HG03045 (cell line): ENCODE data around the gene RAB40C.
A peak's percentile ranks its signal among the peaks of the same experiment; 100 is the strongest.

ENCODE experiments used
- ATAC-seq: cut with Tn5 transposase; IDR thresholded peaks from one replicate; pipeline ENCODE4 v1.9.1; 2021; ENCODE audit warnings: mild to moderate bottlenecking, moderate library complexity; ENCODE audit not compliant: unreplicated experiment

RAB40C gene

GRCh38 chr16:644556-644955 is 54.7 kb downstream of the RAB40C start:
- no peak for ATAC-seq

GRCh38 chr16:645852-646678 is 56.2 kb downstream of the RAB40C start:
- ATAC-seq, result no peak

GRCh38 chr16:646679-647172 is 56.9 kb downstream of the RAB40C start:
- ATAC-seq, result no peak

- ATAC-seq, result no peak
Observed at GRCh38 chr16:647173-647902, 57.5 kb downstream of the RAB40C start.

- no peak for ATAC-seq
Observed at GRCh38 chr16:648071-648780, 58.4 kb downstream of the RAB40C start.

GRCh38 chr16:648781-649589 is 59.1 kb downstream of the RAB40C start, which contains the start of gene WDR90:
Gene WDR90 (plus strand): TSS chr16:649365. CDS start chr16:649417, 52 bp downstream.
- peak; percentile 69 for ATAC-seq

GRCh38 chr16:649631-650030 is 59.8 kb downstream of the RAB40C start:
- peak; percentile 15 for ATAC-seq

GRCh38 chr16:651844-652243 is 62.0 kb downstream of the RAB40C start:
- ATAC-seq, result no peak

- no peak for ATAC-seq
Observed at GRCh38 chr16:652454-653305, 62.8 kb downstream of the RAB40C start.

GRCh38 chr16:654034-654433 is 64.2 kb downstream of the RAB40C start:
- no peak for ATAC-seq

- ATAC-seq, result no peak
Observed at GRCh38 chr16:657487-657886, 67.6 kb downstream of the RAB40C start.

- ATAC-seq, result no peak
Observed at GRCh38 chr16:658679-659571, 69.1 kb downstream of the RAB40C start.

- no peak for ATAC-seq
Observed at GRCh38 chr16:659618-660017, 69.8 kb downstream of the RAB40C start.

GRCh38 chr16:660132-660458 is 70.2 kb downstream of the RAB40C start:
- peak; percentile 6 for ATAC-seq

GRCh38 chr16:660459-661183 is 70.8 kb downstream of the RAB40C start:
- ATAC-seq, result peak; percentile 42

- peak; percentile 2 for ATAC-seq
Observed at GRCh38 chr16:661184-661821, 71.4 kb downstream of the RAB40C start.

GRCh38 chr16:662095-662494 is 72.2 kb downstream of the RAB40C start:
- no peak for ATAC-seq

GRCh38 chr16:662597-662996 is 72.7 kb downstream of the RAB40C start:
- no peak for ATAC-seq
